Stimulated activated naive CD4-positive, alpha-beta T cell treated with Interleukin-2 at 50 U/mL for 16 hours (primary cell): ENCODE results near the gene CHCHD3.
"Not testable (repeated sequence)": the region's sequence is repeated elsewhere in the genome, so short reads cannot be mapped to it uniquely, and the experiment has no call there.

Experiments used
- DNase-seq: peaks from one replicate; lab custom pipeline; 2025; lab: John Stamatoyannopoulos, UW

Gene CHCHD3

GRCh38 chr7:133003052-133003910, 78.6 kb downstream of the CHCHD3 start:
- DNase-seq = no peak

- DNase-seq = no peak
These were observed 80.2 kb downstream of the CHCHD3 start for GRCh38 chr7:133001727-133002126.

- DNase-seq = no peak
These were observed 82.0 kb downstream of the CHCHD3 start for GRCh38 chr7:132999845-133000244.

GRCh38 chr7:132998763-132999162, 83.1 kb downstream of the CHCHD3 start:
- DNase-seq = no peak

GRCh38 chr7:132997505-132997904, 84.4 kb downstream of the CHCHD3 start:
- no peak for DNase-seq

GRCh38 chr7:132996581-132997242, 85.2 kb downstream of the CHCHD3 start:
- DNase-seq = no peak

GRCh38 chr7:132993377-132994013, 88.4 kb downstream of the CHCHD3 start:
- DNase-seq = no peak

- DNase-seq = no peak
These were observed 90.0 kb downstream of the CHCHD3 start for GRCh38 chr7:132991615-132992587.

- DNase-seq = no peak
These were observed 93.8 kb downstream of the CHCHD3 start for GRCh38 chr7:132988117-132988516.

- no peak for DNase-seq
These were observed 101.5 kb downstream of the CHCHD3 start for GRCh38 chr7:132980402-132980801.

GRCh38 chr7:132979524-132979923, 102.4 kb downstream of the CHCHD3 start:
- DNase-seq = no peak

GRCh38 chr7:132977234-132977633, 104.7 kb downstream of the CHCHD3 start:
- DNase-seq = no peak

- DNase-seq = no peak
These were observed 109.1 kb downstream of the CHCHD3 start for GRCh38 chr7:132972745-132973144.

GRCh38 chr7:132970257-132970656, 111.6 kb downstream of the CHCHD3 start:
- no peak for DNase-seq

- DNase-seq = no peak
These were observed 112.4 kb downstream of the CHCHD3 start for GRCh38 chr7:132969520-132969919.

GRCh38 chr7:132967470-132967848, 114.4 kb downstream of the CHCHD3 start:
- DNase-seq = not testable (repeated sequence)

- DNase-seq = no peak
These were observed 115.0 kb downstream of the CHCHD3 start for GRCh38 chr7:132966754-132967469.

GRCh38 chr7:132965951-132966350, 115.9 kb downstream of the CHCHD3 start:
- DNase-seq = no peak

- no peak for DNase-seq
These were observed 117.0 kb downstream of the CHCHD3 start for GRCh38 chr7:132964876-132965275.

GRCh38 chr7:132959891-132960290, 122.0 kb downstream of the CHCHD3 start:
- no peak for DNase-seq

GRCh38 chr7:132956556-132956955, 125.3 kb downstream of the CHCHD3 start:
- no peak for DNase-seq
